T-helper 17 cell (primary cell): ENCODE measurements around the gene HMCN2. TPM values are rescaled to one million over a fixed set of nuclear protein-coding genes. Genes with fewer than 3 reads are reported as not detected.

ENCODE experiments used
- ATAC-seq: fragments of 150-1000 bp; cut with Tn5 transposase; 2 replicates; pipeline ENCODE4 v1.10.0; 2021; ENCODE audit warnings: mild to moderate bottlenecking, moderate library complexity
- DNase-seq, 3 donors: peaks; one replicate each; pipeline versions ENCODE4 v3.0.0 to v3.0.0-alpha.2; 2020 to 2021
- H3K9me3 ChIP-seq: one replicate; pipeline ENCODE4 v1.7.0; 2013; ENCODE audit warnings: low read length, mild to moderate bottlenecking; ENCODE audit not compliant: control insufficient read depth, poor library complexity, severe bottlenecking
- H3K27ac Mint-ChIP-seq: one replicate; pipeline ENCODE4 v1.8.0; 2022; ENCODE audit warnings: mild to moderate bottlenecking, moderate library complexity, mixed read lengths
- H3K27me3 Mint-ChIP-seq: one replicate; pipeline ENCODE4 v1.8.0; 2022; ENCODE audit warnings: mixed read lengths
- H3K36me3 Mint-ChIP-seq: one replicate; pipeline ENCODE4 v1.8.0; 2022; ENCODE audit warnings: low read depth, mixed read lengths
- H3K4me1 Mint-ChIP-seq: one replicate; pipeline ENCODE4 v1.8.0; 2022; ENCODE audit warnings: mild to moderate bottlenecking, mixed read lengths
- H3K4me3 Mint-ChIP-seq: one replicate; pipeline ENCODE4 v1.8.0; 2022; ENCODE audit warnings: mild to moderate bottlenecking, moderate library complexity, mixed read lengths
- total RNA-seq, 4 donors: library from RNA in 2 of 4; stranded (reverse) in 2 of 4; gene quantifications; one replicate each; pipeline ENCODE4 v1.2.3 and lab custom pipeline; 2022 to 2026

Gene HMCN2
- total RNA-seq, 2 donors from 2014 or later: 0.12 TPM; not detected in 1

DNA sequence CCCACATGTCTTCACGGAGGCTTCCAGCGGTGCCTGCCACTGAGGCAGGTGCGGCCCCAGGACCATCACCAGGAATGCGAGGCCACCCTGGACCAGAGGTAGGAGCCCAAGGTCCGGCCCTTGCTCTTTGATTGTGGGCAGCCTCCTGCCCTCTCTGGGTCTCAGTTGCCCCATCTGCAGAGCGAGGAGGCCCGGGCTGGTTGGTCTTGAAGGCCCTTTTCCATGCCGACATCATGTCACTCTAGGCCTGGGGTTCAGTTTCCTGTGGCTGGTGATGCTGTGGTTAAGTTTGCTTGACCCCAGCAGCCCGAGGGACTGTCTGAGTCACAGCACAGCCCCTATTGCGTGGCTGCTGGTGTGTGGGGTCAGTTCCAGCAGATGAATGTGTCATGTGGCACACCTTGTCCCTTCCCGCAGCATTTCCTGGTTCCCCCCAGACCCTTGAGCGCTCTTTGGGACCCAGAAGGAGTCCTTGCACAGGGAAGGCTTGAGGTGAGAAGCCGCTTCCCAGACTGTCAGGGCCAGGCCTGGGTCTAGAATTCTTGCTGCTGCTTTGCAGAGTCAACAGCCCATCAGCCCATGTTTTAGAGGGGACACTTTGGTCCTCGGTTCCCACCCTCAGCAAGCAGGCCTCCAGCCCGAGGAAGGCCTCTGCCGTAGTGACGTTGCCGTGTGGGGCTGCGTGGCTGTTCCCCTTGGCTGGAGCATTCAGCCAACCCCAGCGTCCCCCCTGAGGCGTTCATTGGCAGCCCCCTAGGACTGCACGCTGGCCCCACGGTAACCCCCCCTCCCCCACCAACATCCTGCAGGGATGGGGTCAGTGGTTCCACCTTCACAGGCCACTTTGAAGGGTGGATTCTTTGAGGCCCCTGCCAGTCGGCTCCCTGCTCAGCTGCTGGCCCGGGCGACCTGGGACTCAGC, 31.0 kb upstream of the HMCN2 start:
- no peak for DNase-seq
- Mint-ChIP-seq H3K27ac (no peak overlapping the region), H3K4me1 (peaks cover 7% of the 10 kb centered on the region), H3K27me3 (no peaks in the 10 kb centered on the region), H3K36me3 (no peaks in the 10 kb centered on the region), H3K4me3 (no peak overlapping the region)
- no peak for ATAC-seq
- no peaks in the 10 kb centered on the region for H3K9me3 ChIP-seq

DNA sequence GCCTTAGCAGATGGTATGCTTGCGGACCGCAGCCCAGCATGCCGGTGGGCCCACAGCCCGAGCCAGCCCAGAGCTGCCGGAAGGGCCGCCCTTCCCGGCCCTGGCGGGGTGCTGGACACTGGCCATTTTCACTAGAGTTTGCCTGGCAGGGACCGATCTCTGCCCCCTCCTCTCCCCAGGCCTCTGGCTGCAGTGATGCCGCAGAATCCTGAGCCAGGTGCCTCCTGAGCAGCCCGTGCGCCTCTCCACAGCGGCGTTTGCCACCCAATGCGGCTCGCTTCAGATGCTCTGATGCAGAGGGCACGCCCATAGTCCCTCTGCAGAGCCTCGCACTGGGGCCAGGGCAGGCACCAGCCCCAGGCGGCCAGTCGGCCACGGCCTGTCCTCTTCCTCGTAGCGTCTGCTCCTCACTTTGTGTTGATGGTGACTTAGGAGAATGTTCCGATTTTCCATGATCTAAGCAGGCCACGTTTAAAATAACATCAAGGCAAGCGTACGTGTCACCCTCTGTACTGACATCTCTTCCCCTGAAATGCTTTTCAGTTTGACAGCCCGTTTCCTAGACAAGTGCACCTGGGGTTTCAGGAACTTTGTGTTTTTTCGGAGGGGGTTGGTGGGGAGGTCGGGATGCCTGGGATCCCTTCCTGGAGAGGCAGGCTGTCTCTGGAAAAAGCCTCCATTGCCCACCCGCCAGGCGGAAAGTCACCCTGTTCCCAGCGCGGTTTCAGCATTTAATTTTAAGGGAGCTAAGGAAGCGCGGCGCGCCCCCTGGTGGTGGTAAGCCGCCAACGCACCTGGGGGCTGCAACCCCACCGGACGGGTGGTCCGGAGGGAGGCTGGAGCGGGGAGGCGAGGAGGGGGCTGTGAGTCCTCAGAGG, 29.8 kb upstream of the HMCN2 start:
- no peaks in the 10 kb centered on the region for H3K9me3 ChIP-seq
- peak; percentile 50 for ATAC-seq
- Mint-ChIP-seq H3K27me3 (no peaks in the 10 kb centered on the region), H3K27ac (peak overlapping the region; percentile 41), H3K36me3 (no peaks in the 10 kb centered on the region), H3K4me1 (peaks cover 16% of the 10 kb centered on the region), H3K4me3 (peak overlapping the region; percentile 66)
- peak; percentile 60 to 69 (median 62) for DNase-seq

DNA sequence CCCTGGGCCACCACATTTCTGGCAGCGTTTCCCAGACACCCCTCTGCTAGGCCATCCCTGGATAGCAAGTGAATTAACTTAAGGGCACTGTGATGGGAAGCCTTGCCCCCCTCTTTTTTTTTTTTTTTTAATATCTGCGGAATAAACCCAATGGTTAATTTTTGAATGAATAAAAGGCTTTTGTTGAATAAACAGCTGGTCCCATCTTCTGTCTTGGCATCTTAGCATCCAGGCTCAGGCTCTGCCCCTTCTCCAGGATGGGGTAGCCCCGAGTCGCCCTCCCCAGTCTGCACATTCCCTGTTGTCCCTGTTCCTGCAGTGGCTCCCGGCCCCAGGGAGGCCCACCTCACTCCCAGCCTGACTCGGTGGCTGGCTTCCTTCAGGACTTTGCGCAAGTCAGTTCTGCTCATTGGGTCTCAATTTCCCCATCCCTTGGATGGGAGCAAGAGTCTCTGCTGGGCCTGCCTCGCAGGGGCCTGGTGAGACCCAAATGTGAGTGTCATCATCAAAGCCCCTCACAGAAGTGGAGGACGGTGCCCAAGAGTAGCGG, 29.0 kb upstream of the HMCN2 start:
- DNase-seq: no peak
- peaks cover 20% of the 10 kb centered on the region for H3K4me1 Mint-ChIP-seq
- peak overlapping the region; percentile 37 for H3K4me3 Mint-ChIP-seq
- no peaks in the 10 kb centered on the region for H3K36me3 Mint-ChIP-seq
- H3K9me3 ChIP-seq: no peaks in the 10 kb centered on the region
- no peak for ATAC-seq
- H3K27ac Mint-ChIP-seq: peak overlapping the region; percentile 41
- no peaks in the 10 kb centered on the region for H3K27me3 Mint-ChIP-seq

DNA sequence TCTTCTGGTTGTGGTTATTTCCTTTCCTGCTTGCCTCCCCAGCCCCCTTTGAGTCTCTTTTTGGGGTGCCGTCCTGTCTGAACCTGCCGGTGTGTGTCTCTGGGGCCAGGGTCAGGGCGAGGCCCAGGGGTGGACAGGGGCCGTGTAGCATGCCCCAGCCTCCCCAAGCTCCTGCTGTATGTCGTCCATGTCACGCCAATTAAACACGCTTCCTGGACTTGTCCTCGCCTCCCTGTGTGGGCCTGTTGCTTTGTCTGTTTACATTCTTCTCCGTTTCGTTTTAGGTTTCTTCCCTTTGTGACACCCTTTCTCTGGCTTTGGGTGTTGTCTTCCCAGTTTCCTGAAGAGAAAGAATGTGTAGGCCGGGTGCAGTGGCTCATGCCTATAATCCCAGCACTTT, 28.5 kb upstream of the HMCN2 start:
- H3K27ac Mint-ChIP-seq: peak overlapping the region; percentile 16
- no peak overlapping the region for H3K4me3 Mint-ChIP-seq
- no peaks in the 10 kb centered on the region for H3K9me3 ChIP-seq
- DNase-seq: no peak
- no peaks in the 10 kb centered on the region for H3K27me3 Mint-ChIP-seq
- ATAC-seq: no peak
- peaks cover 20% of the 10 kb centered on the region for H3K4me1 Mint-ChIP-seq
- H3K36me3 Mint-ChIP-seq: no peaks in the 10 kb centered on the region

DNA sequence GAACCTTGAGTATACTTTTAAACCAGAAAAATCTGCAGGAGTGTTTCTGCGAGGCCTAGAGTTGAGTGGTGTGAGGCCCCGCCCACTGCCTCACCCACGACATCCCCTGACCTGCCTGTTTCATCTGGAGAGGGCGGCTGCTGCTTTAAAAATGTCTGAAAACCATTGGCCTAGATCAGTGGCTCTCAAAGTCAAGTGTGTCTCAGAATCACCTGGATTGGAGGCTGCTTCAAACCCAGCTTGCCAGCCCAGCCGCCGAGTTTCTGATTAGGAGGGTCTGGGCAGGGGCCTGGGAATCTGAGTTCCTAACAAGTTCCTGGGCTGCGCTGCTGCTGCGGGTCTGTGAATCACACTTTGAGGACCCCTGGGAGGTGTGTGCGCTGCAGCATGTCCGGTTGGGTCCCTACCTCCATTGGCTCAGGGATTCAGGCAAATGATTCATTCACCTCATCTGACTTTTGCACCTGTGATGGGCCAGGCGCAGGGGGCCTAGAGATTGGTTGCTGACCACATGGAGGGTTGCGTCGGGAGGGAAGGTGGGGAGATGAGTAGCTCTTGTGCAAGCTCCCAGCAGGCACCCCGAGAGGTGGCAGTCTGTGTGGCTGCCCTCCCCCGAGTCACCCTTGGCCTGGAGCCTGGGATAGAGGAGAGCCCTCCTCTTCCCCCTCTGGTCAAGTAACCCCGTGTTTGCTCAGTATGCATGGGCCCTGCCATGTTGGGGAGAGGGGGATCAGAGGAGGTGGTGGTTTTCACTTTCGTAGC, 27.6 kb upstream of the HMCN2 start:
- ATAC-seq (no peak), DNase-seq (no peak)
- no peaks in the 10 kb centered on the region for H3K36me3 Mint-ChIP-seq
- no peaks in the 10 kb centered on the region for H3K27me3 Mint-ChIP-seq
- H3K27ac Mint-ChIP-seq: peak overlapping the region; percentile 16
- no peaks in the 10 kb centered on the region for H3K9me3 ChIP-seq
- H3K4me1 Mint-ChIP-seq: peaks cover 24% of the 10 kb centered on the region
- no peak overlapping the region for H3K4me3 Mint-ChIP-seq

DNA sequence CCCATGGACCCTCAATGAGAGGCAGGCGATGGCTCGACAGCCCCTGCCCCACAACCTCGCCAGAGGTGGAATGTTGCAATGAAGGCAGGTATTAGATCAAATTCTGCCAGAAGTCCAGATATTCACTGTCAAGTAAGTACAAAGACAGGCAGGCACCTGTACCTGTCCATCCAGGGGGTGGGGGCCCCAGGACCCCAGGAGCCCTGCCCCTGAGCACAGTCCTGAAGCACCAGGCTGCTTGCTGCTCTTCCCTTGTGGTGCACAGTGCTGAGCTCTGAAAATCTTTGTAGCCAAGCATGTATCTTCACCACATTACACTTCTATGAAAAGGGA, 26.2 kb upstream of the HMCN2 start:
- Mint-ChIP-seq H3K27me3 (no peaks in the 10 kb centered on the region), H3K36me3 (no peaks in the 10 kb centered on the region), H3K4me1 (peaks cover 30% of the 10 kb centered on the region), H3K4me3 (no peak overlapping the region), H3K27ac (no peak overlapping the region)
- ATAC-seq (peak; percentile 4), DNase-seq (no peak)
- no peaks in the 10 kb centered on the region for H3K9me3 ChIP-seq

DNA sequence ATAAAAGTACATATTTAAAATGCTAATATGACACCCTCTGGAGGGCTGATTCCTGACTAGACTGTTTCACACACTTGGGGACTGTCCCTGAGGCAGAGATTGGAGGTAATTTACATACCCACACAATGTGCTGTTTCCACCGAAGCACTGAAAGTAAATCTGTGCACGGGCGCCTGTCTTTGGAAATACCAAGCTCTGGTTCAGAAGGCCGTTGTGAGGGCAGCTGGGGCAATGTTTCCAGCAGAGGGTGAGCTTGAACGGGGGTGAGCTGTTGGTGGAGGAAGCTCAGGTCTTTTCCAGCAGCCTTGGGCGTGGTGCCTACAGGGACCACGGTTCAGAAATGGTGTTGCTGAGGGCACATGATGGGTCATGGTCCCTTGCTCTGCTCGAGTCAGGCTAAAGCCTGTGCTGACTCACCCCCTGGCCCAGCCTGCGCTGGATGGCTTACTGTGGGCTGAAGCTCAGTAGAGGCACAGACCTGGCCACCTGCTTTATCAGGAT, 25.8 kb upstream of the HMCN2 start:
- DNase-seq (no peak), ATAC-seq (peak; percentile 44)
- Mint-ChIP-seq H3K36me3 (no peaks in the 10 kb centered on the region), H3K4me3 (peak overlapping the region; percentile 28), H3K4me1 (peaks cover 30% of the 10 kb centered on the region), H3K27ac (no peak overlapping the region), H3K27me3 (no peaks in the 10 kb centered on the region)
- no peaks in the 10 kb centered on the region for H3K9me3 ChIP-seq

DNA sequence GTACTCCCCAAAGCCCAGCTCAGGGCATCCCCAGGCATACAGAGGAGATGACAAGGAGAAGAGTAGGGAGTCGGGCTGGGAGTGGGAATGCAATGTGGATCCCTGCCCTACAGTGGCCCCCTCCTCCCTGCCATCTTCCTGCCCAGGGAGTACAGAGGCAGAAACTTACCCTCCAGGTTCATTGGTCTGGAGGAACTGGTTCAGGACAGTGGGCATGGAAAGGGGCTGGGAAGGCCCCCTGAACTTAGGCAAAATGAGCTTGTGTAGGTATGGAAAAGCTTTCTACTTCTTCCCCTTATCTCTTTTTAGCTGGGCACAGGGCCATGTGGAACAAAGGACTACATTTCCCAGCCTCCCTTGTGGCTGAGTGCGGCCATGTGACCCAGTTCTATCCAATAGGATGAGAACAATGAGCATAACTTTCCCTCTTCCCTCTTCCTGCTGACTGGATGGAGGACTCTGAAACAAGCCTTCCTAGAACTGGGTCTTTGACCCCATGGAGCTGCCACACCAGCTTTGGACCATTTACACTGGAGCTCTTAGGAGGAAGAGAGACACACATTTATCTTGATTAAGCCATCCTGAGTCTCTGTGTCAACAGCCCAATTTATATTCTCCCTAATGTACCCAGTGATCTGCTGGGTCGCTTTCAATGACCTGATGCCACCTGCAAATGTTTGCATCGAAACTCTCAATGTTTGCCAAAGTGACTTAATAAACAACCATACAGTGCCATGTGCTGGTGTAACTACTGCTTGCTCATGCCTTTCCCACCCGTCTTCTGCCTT, 25.0 kb upstream of the HMCN2 start:
- peak overlapping the region; percentile 28 for H3K4me3 Mint-ChIP-seq
- H3K27me3 Mint-ChIP-seq: no peaks in the 10 kb centered on the region

DNA sequence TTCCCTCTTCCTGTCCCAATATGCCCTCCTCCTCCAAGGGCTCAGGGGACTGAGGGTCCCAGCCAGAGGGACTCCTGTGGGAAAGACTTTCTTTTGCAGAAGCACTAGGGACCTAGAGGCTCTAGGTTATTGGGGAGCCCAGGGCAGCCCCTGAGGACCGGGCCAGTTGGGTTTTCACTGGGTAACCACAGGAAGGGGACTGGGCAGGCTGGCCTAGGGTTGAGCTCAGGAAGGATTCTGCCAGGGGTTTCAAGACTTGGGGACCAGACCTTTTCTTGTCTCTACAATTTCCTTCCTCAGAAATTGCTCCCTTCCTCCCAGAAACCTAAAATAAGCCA, 24.4 kb upstream of the HMCN2 start:
- peaks cover 28% of the 10 kb centered on the region for H3K4me1 Mint-ChIP-seq
- H3K9me3 ChIP-seq: no peaks in the 10 kb centered on the region

More for the DNA sequence above, 25.0 kb upstream of the HMCN2 start:
- ATAC-seq: peak; percentile 60
- no peaks in the 10 kb centered on the region for H3K9me3 ChIP-seq
- Mint-ChIP-seq H3K36me3 (no peaks in the 10 kb centered on the region), H3K4me1 (peaks cover 30% of the 10 kb centered on the region), H3K27ac (peak overlapping the region; percentile 51)
- no peak for DNase-seq

DNA sequence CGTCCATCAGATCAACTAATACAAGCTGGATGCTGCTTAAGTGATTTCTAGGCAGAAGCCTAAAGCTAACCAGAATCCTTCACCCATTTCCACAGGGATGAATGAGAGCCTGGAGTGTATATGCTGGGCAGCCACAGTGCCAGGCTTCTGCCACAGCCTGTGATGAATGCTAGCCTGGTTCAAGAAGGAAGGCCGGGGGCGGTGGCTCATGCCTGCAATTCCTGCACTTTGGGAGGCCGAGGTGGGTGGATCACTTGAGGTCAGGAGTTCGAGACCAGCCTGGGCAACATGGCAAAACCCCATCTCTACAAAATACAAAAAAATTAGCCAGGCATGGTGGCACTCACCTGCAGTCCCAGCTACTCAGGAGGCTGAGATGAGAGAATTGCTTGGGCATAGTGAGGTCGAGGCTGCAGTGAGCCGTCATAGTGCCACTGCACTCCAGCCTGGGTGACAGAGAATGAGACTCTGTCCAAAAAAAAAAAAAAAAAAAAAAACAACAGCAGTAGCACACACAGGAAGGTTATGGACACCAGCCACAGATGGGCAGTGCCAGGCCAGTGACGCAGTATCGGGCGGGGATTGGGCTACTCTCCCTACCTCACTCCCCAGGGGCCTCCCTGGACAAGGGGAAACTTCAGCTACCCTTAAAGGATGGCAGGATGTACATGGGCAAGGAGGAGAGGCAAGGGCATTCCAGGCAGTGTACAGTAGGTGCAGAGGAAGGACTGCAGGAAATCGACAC, 23.1 kb upstream of the HMCN2 start:
- no peaks in the 10 kb centered on the region for H3K9me3 ChIP-seq
- peak; percentile 3 for ATAC-seq
- peak overlapping the region; percentile 75 for H3K27ac Mint-ChIP-seq
- DNase-seq: no peak
- H3K4me3 Mint-ChIP-seq: peak overlapping the region; percentile 81
- no peaks in the 10 kb centered on the region for H3K27me3 Mint-ChIP-seq
- H3K4me1 Mint-ChIP-seq: peaks cover 26% of the 10 kb centered on the region
- H3K36me3 Mint-ChIP-seq: no peaks in the 10 kb centered on the region

More for the DNA sequence above, 24.4 kb upstream of the HMCN2 start:
- no peak overlapping the region for H3K4me3 Mint-ChIP-seq
- no peaks in the 10 kb centered on the region for H3K36me3 Mint-ChIP-seq
- DNase-seq: no peak
- no peak for ATAC-seq
- H3K27ac Mint-ChIP-seq: peak overlapping the region; percentile 51
- H3K27me3 Mint-ChIP-seq: no peaks in the 10 kb centered on the region

DNA sequence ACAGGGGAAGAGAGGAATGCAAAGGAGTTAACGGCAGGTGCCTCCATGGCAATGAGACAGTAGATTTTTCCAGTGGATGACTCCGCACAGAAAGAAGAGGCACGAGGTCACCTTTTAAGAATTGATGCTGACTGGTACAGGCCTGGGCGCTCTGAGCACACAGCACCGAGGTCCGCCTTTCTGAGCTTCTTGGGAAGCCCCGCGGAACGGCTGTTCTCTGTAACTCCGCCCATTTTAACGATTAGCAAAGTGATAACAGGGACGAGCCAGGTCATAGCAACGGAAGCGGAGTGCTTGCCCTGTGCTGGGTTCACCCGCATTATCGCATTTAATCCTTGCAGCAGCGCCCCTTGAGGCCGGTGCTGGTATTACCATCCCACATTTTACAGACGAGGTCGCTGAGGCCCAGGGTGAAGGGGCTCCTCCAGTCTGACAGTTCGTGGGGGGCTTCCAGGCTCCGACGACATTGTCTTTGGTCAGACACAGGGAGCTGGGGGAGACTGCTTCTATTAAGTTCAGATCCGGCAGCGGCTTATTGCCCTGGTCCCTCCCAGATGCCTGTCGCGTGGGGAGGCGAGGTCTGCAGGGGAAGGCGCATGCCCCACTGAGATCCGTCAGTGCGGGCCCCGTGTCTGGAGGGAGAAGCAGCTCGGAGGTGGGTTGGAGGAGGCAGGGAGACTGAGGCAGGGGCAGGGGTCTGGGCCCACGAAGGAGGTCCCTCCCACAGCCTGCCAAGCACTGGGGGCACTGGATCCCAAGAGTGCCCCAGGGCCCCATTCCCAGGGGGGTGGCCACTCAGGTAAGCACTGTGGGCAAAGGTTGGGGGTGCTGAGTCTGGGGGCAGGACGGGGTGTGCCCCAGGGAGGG, 22.3 kb upstream of the HMCN2 start:
- DNase-seq (peak; percentile 68 to 79 (median 72)), ATAC-seq (peak; percentile 83)
- peak overlapping the region; percentile 81 for H3K4me3 Mint-ChIP-seq
- H3K9me3 ChIP-seq: no peaks in the 10 kb centered on the region
- H3K27ac Mint-ChIP-seq: peak overlapping the region; percentile 75
- H3K27me3 Mint-ChIP-seq: no peaks in the 10 kb centered on the region
- H3K36me3 Mint-ChIP-seq: no peaks in the 10 kb centered on the region
- H3K4me1 Mint-ChIP-seq: peaks cover 26% of the 10 kb centered on the region
